Measurements from ENCODE around the gene GRK5.

DNA sequence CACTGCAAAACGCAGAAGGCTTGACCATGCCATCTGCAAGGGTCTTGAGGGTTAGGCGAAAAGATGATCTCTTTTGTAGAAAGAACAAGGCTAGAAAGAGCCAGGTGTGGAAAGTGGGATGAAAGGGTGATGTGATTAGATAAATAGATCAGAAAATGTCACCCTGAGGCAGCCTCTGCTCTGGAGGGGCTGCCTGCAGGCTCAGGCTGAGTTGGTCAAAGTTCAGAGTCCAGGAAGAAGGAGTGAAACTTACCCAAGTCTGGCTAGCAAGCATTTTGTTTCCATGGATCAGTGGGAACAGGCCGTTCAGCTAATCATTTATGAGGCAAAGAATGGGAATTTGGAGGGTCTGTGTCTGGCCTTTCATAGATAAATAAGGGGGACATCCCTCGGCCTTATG, 255.4 kb downstream of the GRK5 start:
- TF ChIP-seq, protein P1, sequence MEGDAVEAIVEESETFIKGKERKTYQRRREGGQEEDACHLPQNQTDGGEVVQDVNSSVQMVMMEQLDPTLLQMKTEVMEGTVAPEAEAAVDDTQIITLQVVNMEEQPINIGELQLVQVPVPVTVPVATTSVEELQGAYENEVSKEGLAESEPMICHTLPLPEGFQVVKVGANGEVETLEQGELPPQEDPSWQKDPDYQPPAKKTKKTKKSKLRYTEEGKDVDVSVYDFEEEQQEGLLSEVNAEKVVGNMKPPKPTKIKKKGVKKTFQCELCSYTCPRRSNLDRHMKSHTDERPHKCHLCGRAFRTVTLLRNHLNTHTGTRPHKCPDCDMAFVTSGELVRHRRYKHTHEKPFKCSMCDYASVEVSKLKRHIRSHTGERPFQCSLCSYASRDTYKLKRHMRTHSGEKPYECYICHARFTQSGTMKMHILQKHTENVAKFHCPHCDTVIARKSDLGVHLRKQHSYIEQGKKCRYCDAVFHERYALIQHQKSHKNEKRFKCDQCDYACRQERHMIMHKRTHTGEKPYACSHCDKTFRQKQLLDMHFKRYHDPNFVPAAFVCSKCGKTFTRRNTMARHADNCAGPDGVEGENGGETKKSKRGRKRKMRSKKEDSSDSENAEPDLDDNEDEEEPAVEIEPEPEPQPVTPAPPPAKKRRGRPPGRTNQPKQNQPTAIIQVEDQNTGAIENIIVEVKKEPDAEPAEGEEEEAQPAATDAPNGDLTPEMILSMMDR (IDR thresholded peaks at IDR 0.05): no peak
- TF ChIP-seq POLR2A (IDR thresholded peaks at IDR 0.05): no peak
- TF ChIP-seq POLR2AphosphoS5 (IDR thresholded peaks at IDR 0.05): no peak

Data from sigmoid colon (tissue), 4 donors.